Activated T-cell treated with anti-CD3 and anti-CD28 coated beads, Interleukin-2, amount 50 U/mL, for 4 hours (primary cell): ENCODE measurements around the gene ZNF45. TPM values are rescaled to one million over a fixed set of nuclear protein-coding genes. Genes with fewer than 3 reads are reported as not detected.
"Not testable (repeated sequence)": the region's sequence is repeated elsewhere in the genome, so short reads cannot be mapped to it uniquely, and the experiment has no call there.

ENCODE experiments used
- ATAC-seq, 2 donors: fragments of 200-7000 bp; cut with Tn5 transposase; one replicate each; pipeline ENCODE4 v1.10.0; 2021
- DNase-seq: peaks from one replicate; pipeline ENCODE4 v3.0.0-alpha.2; 2020
- H3K27me3 Mint-ChIP-seq: one replicate; pipeline ENCODE4 v1.8.0; 2021; ENCODE audit warnings: low read depth, mixed read lengths
- H3K36me3 Mint-ChIP-seq: one replicate; pipeline ENCODE4 v1.8.0; 2022; ENCODE audit warnings: mixed read lengths; ENCODE audit not compliant: insufficient read depth
- H3K4me1 Mint-ChIP-seq: one replicate; pipeline ENCODE4 v1.8.0; 2021; ENCODE audit warnings: low read depth, mixed read lengths
- H3K4me3 Mint-ChIP-seq: one replicate; pipeline ENCODE4 v1.8.0; 2021; ENCODE audit warnings: mild to moderate bottlenecking, moderate library complexity, mixed read lengths
- H3K9me3 Mint-ChIP-seq: one replicate; pipeline ENCODE4 v1.8.0; 2021; ENCODE audit warnings: mixed read lengths
- total RNA-seq, 3 donors: library from RNA; stranded (reverse); gene quantifications; one replicate each; pipeline ENCODE4 v1.2.1, GENCODE V29; 2021

Gene ZNF45
- total RNA-seq: 1 to 10 TPM; 5.4 to 7.2 (median 5.7) TPM

DNA sequence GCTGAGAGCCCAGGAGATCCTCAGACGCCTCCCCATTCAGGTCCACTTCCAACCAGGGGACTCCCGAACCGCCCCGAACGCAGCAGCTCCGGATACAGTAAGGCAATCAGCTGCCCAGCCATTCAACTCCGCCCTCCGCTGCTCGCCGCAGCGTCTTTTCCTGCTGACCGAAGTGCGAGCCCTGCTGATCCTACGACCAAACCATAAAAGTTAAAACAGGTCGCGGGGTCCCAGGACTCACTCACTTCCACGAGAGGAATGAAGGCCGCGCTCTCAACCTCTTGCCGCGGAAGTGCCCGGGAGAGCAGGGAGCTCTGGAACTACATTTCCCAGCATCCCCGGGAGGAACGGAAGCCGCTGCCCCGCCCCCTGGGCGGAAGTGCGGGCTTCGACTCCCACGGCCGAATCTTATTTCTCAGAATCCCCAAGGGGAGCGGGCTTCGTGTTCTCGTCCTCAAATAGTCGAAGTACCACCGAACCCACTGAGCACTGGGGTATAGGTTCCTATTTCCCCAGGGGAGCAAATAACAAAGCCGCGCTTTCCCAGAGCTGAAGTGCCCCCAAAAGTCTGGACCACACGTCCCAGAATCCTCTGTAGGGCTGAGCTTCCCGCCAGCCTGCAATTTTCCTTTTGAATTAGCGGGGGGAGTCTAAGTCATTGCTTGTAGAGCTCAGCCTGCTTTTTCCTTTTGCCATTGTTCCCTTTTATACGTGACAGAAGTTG, at the start of gene ZNF45:
TSS of gene ZNF45 (minus strand) at position 298 of the 724 bp plus-strand sequence. CDS start 13,097 bp downstream, outside the sequence.
- Mint-ChIP-seq H3K4me3 (peak within 1 kb of the TSS; percentile 93), H3K4me1 (peaks cover 19% of the 10 kb centered on the region), H3K9me3 (peaks cover 3% of the 10 kb centered on the region), H3K27me3 (no peaks in the 10 kb centered on the region), H3K36me3 (peaks cover 26% of the 10 kb centered on the region)
- ATAC-seq (peak; percentile 97), DNase-seq (peak; percentile 83)

DNA sequence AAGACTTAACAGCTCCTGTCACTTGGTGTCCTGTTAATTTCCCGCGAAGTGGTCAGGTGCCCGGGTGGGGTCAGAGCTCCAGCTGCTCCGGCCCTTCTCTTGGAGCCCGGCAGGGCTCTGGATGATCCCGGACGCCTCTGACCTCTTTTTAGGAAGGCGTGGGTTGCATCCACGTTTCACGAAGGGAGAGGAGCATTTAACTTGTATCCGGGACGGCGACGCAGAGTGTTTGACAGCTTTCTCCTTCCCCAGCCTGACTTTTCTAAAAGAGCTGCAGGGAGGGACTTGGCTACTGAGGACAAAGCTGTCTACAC, 49.6 kb upstream of the ZNF45 start:
- peaks cover 25% of the 10 kb centered on the region for H3K36me3 Mint-ChIP-seq
- H3K4me3 Mint-ChIP-seq: peak overlapping the region; percentile 97
- H3K27me3 Mint-ChIP-seq: no peaks in the 10 kb centered on the region
- peaks cover 8% of the 10 kb centered on the region for H3K9me3 Mint-ChIP-seq
- no peak for DNase-seq
- ATAC-seq: peak in 1 of 2 donors; percentile 11
- H3K4me1 Mint-ChIP-seq: peaks cover 13% of the 10 kb centered on the region

DNA sequence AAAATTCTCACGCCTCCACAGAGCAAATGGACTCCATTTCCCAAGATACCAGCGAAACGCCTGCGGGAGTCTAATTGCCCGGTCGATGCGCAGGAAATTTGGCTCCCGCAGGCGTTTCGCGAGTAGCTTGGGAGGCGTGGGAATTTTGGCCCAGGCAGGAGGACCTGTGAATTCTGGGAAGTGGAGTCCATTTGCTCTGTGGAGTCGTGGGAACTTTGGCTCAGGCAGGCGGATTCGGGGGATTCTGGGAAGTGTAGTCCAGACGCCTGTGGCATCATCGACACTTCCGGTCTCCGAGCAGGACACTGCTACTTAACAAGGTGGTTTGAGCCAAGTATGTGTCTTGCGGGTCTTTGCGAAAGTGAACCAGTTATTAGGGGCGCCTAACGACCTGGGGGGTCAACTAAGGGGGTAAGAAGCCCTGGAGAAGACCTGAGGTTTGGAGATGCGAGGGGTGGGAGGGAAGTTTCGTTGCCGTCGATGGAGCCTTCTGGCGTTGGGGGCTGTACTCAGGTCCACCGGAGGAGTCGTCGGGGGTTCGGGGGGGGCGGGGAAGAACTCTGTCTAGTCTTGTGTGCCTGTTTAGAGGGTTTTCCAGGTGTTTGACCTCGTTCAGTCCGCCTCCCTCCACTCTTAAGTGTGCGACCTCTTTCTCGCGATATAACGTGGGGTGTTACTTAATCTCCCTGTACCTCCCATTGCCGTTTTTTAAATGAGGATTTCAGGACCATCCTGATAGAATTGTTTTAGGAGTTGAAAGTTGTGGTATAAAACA, 49.0 kb upstream of the ZNF45 start, which contains the start of gene ZNF155:
TSS of gene ZNF155 (plus strand) at position 277 of the 775 bp plus-strand sequence. CDS start 4,356 bp downstream, outside the sequence.
- DNase-seq: peak; percentile 56
- Mint-ChIP-seq H3K36me3 (peaks cover 20% of the 10 kb centered on the region), H3K9me3 (peaks cover 6% of the 10 kb centered on the region), H3K4me3 (peak within 1 kb of the TSS; percentile 97), H3K4me1 (peaks cover 13% of the 10 kb centered on the region), H3K27me3 (no peaks in the 10 kb centered on the region)
- peak; percentile 98 for ATAC-seq

DNA sequence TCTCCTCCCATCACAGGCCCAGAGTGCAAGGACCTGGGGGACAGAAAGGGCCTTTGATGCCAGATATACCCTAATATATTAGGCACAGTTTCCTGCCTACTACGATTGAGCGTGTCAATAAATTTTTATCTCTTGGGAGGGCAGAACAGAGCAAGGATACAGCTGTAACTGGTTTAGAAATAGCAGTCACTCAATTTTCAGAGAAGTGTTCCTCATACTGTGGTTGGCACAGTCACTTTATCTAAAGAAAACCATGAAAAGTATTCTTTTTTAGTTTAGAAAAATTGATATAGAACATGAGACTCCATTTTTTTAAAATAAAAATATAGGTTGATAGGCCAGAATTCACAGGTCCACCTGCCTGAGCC, 48.4 kb upstream of the ZNF45 start:
- DNase-seq (no peak), ATAC-seq (no peak)
- H3K4me1 Mint-ChIP-seq: peaks cover 13% of the 10 kb centered on the region
- no peaks in the 10 kb centered on the region for H3K27me3 Mint-ChIP-seq
- H3K9me3 Mint-ChIP-seq: peaks cover 5% of the 10 kb centered on the region
- H3K36me3 Mint-ChIP-seq: peaks cover 14% of the 10 kb centered on the region
- peak overlapping the region; percentile 74 for H3K4me3 Mint-ChIP-seq

DNA sequence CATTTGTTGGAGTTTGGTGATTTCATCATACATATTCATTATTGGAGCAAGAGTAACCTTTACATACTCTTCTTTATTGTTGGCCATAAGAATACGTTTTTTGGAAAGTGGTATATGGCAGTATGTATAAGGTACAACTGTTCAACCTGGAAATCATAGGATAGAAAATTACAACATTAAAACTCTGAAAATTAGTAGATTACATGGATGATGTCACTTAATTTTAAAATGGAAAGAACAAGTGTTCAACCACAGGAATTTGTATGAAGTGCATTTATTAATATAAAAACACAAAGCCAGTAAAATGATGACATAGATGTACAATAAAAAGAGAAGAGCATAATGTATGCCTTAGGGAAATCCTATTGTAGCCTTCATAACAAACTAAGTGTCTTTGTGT, 41.6 kb upstream of the ZNF45 start:
- no peak overlapping the region for H3K4me3 Mint-ChIP-seq
- H3K9me3 Mint-ChIP-seq: peaks cover 42% of the 10 kb centered on the region
- ATAC-seq (no peak), DNase-seq (no peak)
- peaks cover 5% of the 10 kb centered on the region for H3K36me3 Mint-ChIP-seq
- peaks cover 2% of the 10 kb centered on the region for H3K27me3 Mint-ChIP-seq
- no peaks in the 10 kb centered on the region for H3K4me1 Mint-ChIP-seq

DNA sequence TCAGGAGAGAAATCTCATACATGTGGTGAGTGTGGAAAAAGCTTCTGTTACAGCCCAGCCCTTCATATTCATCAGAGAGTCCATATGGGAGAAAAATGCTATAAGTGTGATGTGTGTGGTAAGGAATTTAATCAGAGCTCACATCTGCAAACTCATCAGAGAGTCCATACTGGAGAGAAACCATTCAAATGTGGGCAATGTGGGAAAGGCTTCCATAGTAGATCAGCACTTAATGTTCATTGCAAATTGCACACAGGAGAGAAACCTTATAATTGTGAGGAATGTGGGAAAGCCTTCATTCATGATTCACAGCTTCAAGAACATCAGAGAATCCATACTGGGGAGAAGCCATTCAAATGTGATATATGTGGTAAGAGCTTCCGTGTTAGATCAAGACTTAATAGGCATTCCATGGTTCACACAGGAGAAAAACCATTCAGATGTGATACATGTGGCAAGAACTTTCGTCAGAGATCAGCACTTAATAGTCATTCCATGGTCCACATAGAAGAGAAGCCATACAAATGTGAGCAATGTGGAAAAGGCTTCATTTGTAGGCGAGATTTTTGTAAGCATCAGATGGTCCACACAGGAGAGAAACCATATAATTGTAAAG, 31.1 kb upstream of the ZNF45 start:
- H3K27me3 Mint-ChIP-seq: no peaks in the 10 kb centered on the region
- DNase-seq (no peak), ATAC-seq (no peak)
- H3K4me1 Mint-ChIP-seq: no peaks in the 10 kb centered on the region
- H3K36me3 Mint-ChIP-seq: peaks cover 43% of the 10 kb centered on the region
- peaks cover 60% of the 10 kb centered on the region for H3K9me3 Mint-ChIP-seq
- no peak overlapping the region for H3K4me3 Mint-ChIP-seq

DNA sequence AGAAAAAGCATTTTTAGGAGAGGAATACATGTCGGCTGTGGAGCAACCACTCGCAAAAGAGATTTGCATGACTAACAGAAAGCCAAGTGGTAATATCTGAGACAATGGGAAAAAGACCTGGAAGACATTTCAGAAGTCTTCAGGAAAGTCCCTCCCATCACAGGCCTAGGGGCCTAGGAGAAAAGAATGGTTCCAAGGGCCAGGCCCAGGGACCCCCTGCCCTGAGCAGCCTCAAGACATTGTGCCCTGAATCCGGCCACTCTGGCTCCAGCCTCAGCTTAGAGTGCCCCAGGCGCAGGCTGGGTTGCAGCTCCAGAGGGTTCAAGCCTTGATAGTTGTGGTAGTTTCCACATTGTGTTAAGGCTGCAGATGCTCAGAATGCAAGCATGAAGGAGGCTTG, 25.3 kb upstream of the ZNF45 start:
- H3K36me3 Mint-ChIP-seq: peaks cover 24% of the 10 kb centered on the region
- H3K4me1 Mint-ChIP-seq: no peaks in the 10 kb centered on the region
- DNase-seq: no peak
- no peak overlapping the region for H3K4me3 Mint-ChIP-seq
- no peaks in the 10 kb centered on the region for H3K27me3 Mint-ChIP-seq
- no peak for ATAC-seq
- H3K9me3 Mint-ChIP-seq: peaks cover 36% of the 10 kb centered on the region

DNA sequence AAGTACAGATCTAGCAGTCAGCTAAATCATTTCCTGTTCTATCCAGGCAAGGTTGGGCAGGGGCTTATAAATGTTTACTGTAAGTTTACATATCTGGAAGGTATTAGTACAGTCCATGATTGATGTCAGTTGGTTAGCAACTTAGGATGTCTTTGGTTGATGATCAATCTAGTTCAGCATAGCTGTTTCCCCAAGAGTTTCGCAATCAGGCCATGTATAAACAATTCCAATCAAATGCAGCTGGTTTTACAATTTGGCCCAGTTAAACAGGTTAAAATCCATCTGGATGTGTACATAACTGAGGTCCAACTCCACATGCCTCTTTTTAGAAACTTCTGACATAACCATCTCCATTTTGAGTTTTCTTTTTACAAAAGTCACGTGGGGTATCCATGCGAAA, 22.8 kb upstream of the ZNF45 start:
- Mint-ChIP-seq H3K4me3 (no peak overlapping the region), H3K4me1 (no peaks in the 10 kb centered on the region), H3K27me3 (no peaks in the 10 kb centered on the region), H3K36me3 (peaks cover 16% of the 10 kb centered on the region), H3K9me3 (peaks cover 23% of the 10 kb centered on the region)
- no peak for ATAC-seq
- no peak for DNase-seq

DNA sequence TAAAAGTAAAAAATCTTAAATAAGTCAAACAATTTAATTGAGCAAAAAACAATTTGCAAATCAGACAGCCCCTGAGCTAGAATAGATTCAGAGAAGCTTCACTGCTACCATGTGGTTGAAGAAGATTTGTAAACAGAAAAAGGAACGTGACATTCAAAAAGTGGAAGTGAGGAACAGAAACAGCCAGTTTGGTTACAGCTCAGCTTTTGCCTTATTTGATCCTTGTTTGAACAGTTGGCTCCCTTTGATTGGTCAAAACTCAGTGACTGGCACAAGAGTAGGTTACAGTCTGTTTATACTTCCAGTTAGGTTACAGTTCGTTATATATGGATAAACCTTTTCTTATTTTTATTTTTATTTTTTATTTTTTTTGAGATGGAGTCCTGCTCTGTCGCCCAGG, 21.7 kb upstream of the ZNF45 start:
- no peak overlapping the region for H3K4me3 Mint-ChIP-seq

DNA sequence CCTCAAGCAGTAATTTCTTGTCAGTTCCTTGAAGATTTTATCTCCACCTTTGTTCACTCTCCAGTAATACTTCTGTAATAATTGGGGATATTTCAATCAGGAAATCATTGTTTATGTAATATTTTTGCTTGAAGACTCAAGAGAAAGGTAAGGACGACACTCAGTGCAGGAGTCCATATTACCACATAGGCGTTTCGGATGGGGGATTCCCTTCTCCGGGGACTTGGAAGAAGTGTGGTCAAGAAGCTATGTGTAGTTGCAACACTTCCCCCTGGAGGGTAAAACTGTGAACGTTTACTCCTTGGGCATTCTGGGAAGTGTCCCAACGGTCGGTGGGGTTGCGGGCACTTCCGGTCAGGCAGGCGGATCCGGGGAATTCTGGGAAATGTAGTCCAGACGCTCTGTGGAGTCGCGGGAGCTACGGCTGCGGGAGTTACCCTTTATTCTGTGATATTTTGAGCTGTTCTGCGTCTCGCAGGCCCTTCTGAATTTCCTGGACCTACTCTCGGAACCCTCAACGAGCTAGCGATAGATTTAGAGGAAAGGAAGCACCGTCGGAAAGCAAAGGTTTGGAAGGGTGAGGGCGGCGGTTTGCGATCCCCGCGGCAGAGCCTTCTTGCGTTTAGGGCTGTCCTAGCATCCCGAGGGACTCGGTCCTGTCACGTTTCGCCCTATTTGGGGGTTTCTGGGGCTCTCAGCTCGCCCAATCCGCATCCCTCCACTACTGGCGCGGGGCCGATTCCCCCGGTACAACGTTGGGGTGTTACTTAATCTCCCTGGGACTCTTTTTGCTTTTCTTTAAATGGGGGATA, 16.0 kb upstream of the ZNF45 start, which contains the start of gene ZNF221:
TSS of gene ZNF221 (plus strand) at position 395 of the 812 bp plus-strand sequence. CDS start 11,499 bp downstream, outside the sequence.
- H3K4me1 Mint-ChIP-seq: peaks cover 8% of the 10 kb centered on the region
- ATAC-seq (peak; percentile 90 to 95), DNase-seq (peak; percentile 26)
- peaks cover 1% of the 10 kb centered on the region for H3K36me3 Mint-ChIP-seq
- peaks cover 45% of the 10 kb centered on the region for H3K9me3 Mint-ChIP-seq
- peaks cover 16% of the 10 kb centered on the region for H3K27me3 Mint-ChIP-seq
- peak within 1 kb of the TSS; percentile 96 for H3K4me3 Mint-ChIP-seq

More for the DNA sequence above, 21.7 kb upstream of the ZNF45 start:
- ATAC-seq: no peak
- Mint-ChIP-seq H3K9me3 (peaks cover 23% of the 10 kb centered on the region), H3K4me1 (peaks cover 3% of the 10 kb centered on the region), H3K27me3 (peaks cover 4% of the 10 kb centered on the region), H3K36me3 (peaks cover 10% of the 10 kb centered on the region)
- no peak for DNase-seq

DNA sequence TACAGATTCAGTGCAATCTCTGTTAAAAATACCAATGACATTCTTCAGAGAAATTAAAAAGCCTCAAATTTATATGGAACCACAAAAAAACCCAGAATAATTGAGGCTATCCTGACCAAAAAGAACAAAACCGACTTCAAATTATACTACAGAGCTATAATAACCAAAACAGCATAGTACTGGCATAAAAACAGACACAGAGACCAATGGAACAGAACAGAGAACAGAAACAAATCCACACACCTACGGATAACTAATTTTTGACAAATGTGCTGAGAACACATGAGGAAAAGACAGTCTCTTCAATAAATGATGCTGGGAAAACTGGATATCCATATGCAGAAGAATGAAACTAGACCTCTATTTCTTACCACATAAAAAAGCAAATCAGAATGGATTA, 14.7 kb upstream of the ZNF45 start:
- H3K4me3 Mint-ChIP-seq: peak overlapping the region; percentile 22
- not testable (repeated sequence) for H3K4me1 Mint-ChIP-seq, ATAC-seq, H3K36me3 Mint-ChIP-seq, DNase-seq
- H3K9me3 Mint-ChIP-seq: peaks cover 45% of the 10 kb centered on the region
- peaks cover 21% of the 10 kb centered on the region for H3K27me3 Mint-ChIP-seq

DNA sequence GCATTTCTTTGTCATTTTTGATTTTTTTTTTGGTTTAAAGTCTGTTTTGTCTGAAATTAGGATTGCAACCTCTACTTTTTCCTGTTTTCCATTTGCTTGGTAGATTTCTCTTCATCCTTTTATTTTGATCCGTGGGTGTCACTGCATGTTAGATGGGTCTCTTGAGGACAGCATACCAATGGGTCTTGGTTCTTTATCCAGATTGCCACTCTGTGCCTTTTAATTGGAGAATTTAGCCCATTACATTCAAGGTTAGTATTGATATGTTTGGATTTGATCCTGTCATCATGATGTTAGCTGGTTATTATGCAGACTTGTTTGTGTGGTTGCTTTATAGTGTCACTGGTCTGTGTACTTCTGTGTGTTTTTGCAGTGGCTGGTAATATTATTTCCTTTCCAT, 12.3 kb upstream of the ZNF45 start:
- H3K36me3 Mint-ChIP-seq, H3K4me1 Mint-ChIP-seq: not testable (repeated sequence)

DNA sequence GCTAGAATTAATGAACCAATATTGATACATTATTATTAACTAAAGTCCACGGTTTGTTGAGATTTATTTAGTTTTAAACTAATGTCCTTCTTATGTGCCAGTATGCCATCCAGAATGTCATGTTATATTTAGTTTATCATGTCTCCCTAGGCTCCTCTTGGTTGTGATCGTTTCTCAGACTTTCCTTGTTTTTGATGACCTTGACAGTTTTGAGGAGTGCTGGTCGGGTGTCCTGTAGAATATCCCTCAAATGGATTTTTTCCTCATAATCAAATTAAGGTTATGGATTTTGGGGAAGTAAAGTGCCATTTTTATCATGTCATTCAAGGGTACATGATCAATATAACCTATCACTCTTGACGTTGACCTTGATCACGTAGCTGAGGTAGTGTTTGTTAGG, 6.1 kb upstream of the ZNF45 start:
- H3K4me3 Mint-ChIP-seq: no peak overlapping the region
- peaks cover 19% of the 10 kb centered on the region for H3K9me3 Mint-ChIP-seq
- H3K4me1 Mint-ChIP-seq: no peaks in the 10 kb centered on the region
- ATAC-seq: no peak
- no peak for DNase-seq
- H3K27me3 Mint-ChIP-seq: peaks cover 12% of the 10 kb centered on the region
- no peaks in the 10 kb centered on the region for H3K36me3 Mint-ChIP-seq

More for the DNA sequence above, 12.3 kb upstream of the ZNF45 start:
- DNase-seq, H3K4me3 Mint-ChIP-seq, ATAC-seq: not testable (repeated sequence)
- Mint-ChIP-seq H3K9me3 (peaks cover 43% of the 10 kb centered on the region), H3K27me3 (peaks cover 23% of the 10 kb centered on the region)

DNA sequence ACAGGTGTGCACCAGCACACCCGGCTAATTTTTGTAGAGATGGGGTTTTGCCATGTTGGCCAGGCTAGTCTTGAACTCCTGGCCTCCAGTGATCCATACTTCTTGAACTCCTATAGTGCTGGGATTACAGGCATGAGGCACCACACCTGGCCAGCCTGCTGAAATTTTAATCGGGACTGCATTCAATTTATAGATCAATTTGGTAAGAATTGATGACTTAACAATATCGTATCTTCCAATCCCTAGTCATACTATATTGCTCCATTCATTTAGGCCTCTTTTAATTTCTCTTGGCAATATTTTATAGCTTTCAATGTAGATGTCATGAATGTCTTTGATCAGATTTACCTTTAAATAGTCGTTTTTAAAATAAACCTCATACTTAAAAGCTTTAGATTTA, 5.6 kb upstream of the ZNF45 start:
- no peak for ATAC-seq
- H3K36me3 Mint-ChIP-seq: no peaks in the 10 kb centered on the region
- no peaks in the 10 kb centered on the region for H3K4me1 Mint-ChIP-seq
- peaks cover 19% of the 10 kb centered on the region for H3K9me3 Mint-ChIP-seq
- H3K4me3 Mint-ChIP-seq: no peak overlapping the region
- DNase-seq: no peak
- peaks cover 10% of the 10 kb centered on the region for H3K27me3 Mint-ChIP-seq
